Glutamatergic neuron (in vitro differentiated cells): ENCODE data around the gene LRRN1. TPM values are rescaled to one million over a fixed set of nuclear protein-coding genes. Genes with fewer than 3 reads are reported as not detected.
"Not testable (repeated sequence)": the region's sequence is repeated elsewhere in the genome, so short reads cannot be mapped to it uniquely, and the experiment has no call there.

Experiments
- DNase-seq: peaks from one replicate; pipeline ENCODE4 v3.0.0; 2022
- H3K27ac Mint-ChIP-seq: one replicate; pipeline ENCODE4 v1.8.0; 2020; ENCODE audit warnings: mild to moderate bottlenecking, mixed read lengths, inconsistent platforms; ENCODE audit not compliant: unreplicated experiment
- H3K27me3 Mint-ChIP-seq: one replicate; pipeline ENCODE4 v1.8.0; 2020; ENCODE audit warnings: mild to moderate bottlenecking, moderate library complexity, mixed read lengths, inconsistent platforms; ENCODE audit not compliant: unreplicated experiment
- H3K36me3 Mint-ChIP-seq: one replicate; pipeline ENCODE4 v1.8.0; 2020; ENCODE audit warnings: mild to moderate bottlenecking, mixed read lengths, inconsistent platforms; ENCODE audit not compliant: unreplicated experiment
- H3K4me1 Mint-ChIP-seq: one replicate; pipeline ENCODE4 v1.8.0; 2020; ENCODE audit warnings: mild to moderate bottlenecking, low read depth, mixed read lengths, inconsistent platforms; ENCODE audit not compliant: unreplicated experiment
- H3K4me3 Mint-ChIP-seq: one replicate; pipeline ENCODE4 v1.8.0; 2020; ENCODE audit warnings: mild to moderate bottlenecking, mixed read lengths, inconsistent platforms; ENCODE audit not compliant: unreplicated experiment
- H3K9me3 Mint-ChIP-seq: one replicate; pipeline ENCODE4 v1.8.0; 2020; ENCODE audit warnings: mild to moderate bottlenecking, moderate library complexity, mixed read lengths, inconsistent platforms; ENCODE audit not compliant: unreplicated experiment
- CTCF ChIP-seq: fragments of 200-600 bp; sonication (generic); IDR thresholded peaks from one replicate; pipeline ENCODE4 v1.5.0; 2021; ENCODE audit not compliant: partially characterized antibody, unreplicated experiment
- total RNA-seq: library from RNA; stranded (reverse); fragmentation: NEBNext Ultra II Directional; extraction: Animal tissue kit (Norgen Biotek cat#: 25700); gene quantifications from one replicate; pipeline ENCODE4 v1.2.1, GENCODE V29; 2021; ENCODE audit not compliant: unreplicated experiment

LRRN1 gene
- total RNA-seq, 1 donor from 2014 or later, result 127 TPM

- H3K36me3 Mint-ChIP-seq, result peaks cover 9% of the 10 kb centered on the region
- H3K9me3 Mint-ChIP-seq, result peaks cover 4% of the 10 kb centered on the region
- DNase-seq, result no peak
- peaks cover 8% of the 10 kb centered on the region for H3K4me1 Mint-ChIP-seq
- no peak overlapping the region for H3K4me3 Mint-ChIP-seq
- H3K27ac Mint-ChIP-seq, result no peak overlapping the region
- H3K27me3 Mint-ChIP-seq, result peaks cover 3% of the 10 kb centered on the region
- TF ChIP-seq CTCF, result no peak
Observed at GRCh38 chr3:3827111-3827510, 27.9 kb downstream of the LRRN1 start.

- H3K9me3 Mint-ChIP-seq, H3K27ac Mint-ChIP-seq, H3K27me3 Mint-ChIP-seq, DNase-seq, H3K4me3 Mint-ChIP-seq, H3K4me1 Mint-ChIP-seq: not testable (repeated sequence)
- peaks cover 18% of the 10 kb centered on the region for H3K36me3 Mint-ChIP-seq
Observed at GRCh38 chr3:3828417-3828816, 29.2 kb downstream of the LRRN1 start.

- Mint-ChIP-seq H3K4me3 (no peak overlapping the region), H3K27ac (no peak overlapping the region), H3K27me3 (no peaks in the 10 kb centered on the region), H3K4me1 (no peaks in the 10 kb centered on the region), H3K36me3 (peaks cover 42% of the 10 kb centered on the region), H3K9me3 (peaks cover 4% of the 10 kb centered on the region)
- no peak for DNase-seq
- TF ChIP-seq CTCF, result no peak
Observed at GRCh38 chr3:3836845-3837244, 37.6 kb downstream of the LRRN1 start.

- no peak for DNase-seq
- H3K4me3 Mint-ChIP-seq, result no peak overlapping the region
- H3K27ac Mint-ChIP-seq, result no peak overlapping the region
- peaks cover 22% of the 10 kb centered on the region for H3K36me3 Mint-ChIP-seq
- TF ChIP-seq CTCF, result no peak
- H3K9me3 Mint-ChIP-seq, result peaks cover 2% of the 10 kb centered on the region
- H3K27me3 Mint-ChIP-seq, result peaks cover 2% of the 10 kb centered on the region
- H3K4me1 Mint-ChIP-seq, result no peaks in the 10 kb centered on the region
Observed at GRCh38 chr3:3842356-3842755, 43.1 kb downstream of the LRRN1 start.

- Mint-ChIP-seq H3K27ac (no peak overlapping the region), H3K4me1 (peaks cover 8% of the 10 kb centered on the region), H3K9me3 (peaks cover 3% of the 10 kb centered on the region), H3K36me3 (no peaks in the 10 kb centered on the region), H3K27me3 (peaks cover 2% of the 10 kb centered on the region), H3K4me3 (no peak overlapping the region)
- DNase-seq, result no peak
- TF ChIP-seq CTCF, result no peak
Observed at GRCh38 chr3:3847994-3848922, 49.0 kb downstream of the LRRN1 start.
